HG03066 (cell line): Measurements from ENCODE around the gene RAB18.
"Not testable (repeated sequence)": the region's sequence is repeated elsewhere in the genome, so short reads cannot be mapped to it uniquely, and the experiment has no call there.

Experiments
- ATAC-seq: cut with Tn5 transposase; IDR thresholded peaks from one replicate; pipeline ENCODE4 v1.9.1; 2021; ENCODE audit warnings: low read depth; ENCODE audit not compliant: unreplicated experiment

The RAB18 gene

GRCh38 chr10:27503498-27504006, 552 bp upstream of the RAB18 start:
- ATAC-seq = peak; percentile 0

DNA sequence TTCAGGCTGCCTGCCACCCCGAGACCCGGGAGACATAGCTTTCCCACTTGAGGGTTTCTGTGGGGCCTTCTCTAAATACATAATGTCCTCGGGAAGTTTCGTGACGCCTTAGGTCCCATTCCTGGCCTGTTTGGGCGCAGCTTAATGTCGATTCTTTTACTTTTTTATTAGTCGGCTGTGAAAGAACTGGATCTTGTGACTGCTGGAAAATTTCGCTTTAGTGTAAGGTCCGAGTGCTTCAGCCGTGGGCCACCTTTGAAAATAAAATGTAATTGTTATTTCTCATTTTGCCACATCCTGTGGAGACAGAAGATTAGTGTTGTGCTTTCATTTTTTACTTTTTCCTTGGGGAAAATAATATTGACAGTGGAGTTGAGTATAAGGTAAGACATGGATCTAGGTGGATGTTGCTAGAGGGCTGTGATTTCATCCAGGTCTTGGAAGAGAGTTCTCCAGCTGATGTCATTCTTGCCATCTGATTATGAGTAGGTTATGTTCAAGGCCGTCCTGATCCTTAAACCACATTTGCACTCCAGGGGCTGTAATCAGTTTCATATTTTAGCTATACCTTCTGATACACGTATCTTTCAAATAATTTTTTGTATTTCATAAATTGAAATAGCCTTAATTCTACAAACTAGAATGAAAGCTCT, 830 bp downstream of the RAB18 start:
- no peak for ATAC-seq

DNA sequence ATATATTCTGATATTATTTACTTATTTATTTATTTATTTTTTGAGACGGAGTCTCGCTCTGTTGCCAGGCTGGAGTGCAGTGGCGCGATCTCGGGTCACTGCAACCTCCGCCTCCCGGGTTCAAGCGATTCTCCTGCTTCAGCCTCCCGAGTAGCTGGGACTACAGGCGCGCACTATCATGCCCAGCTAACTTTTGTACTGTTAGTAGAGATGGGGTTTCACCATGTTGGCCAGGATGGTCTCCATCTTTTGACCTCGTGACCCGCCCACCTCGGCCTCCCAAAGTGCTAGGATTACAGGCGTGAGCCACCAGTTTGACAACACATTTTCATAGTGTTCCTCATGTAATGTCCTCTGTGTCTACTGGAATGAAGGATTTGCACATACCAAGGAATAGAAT, 1.4 kb downstream of the RAB18 start:
- ATAC-seq = not testable (repeated sequence)

DNA sequence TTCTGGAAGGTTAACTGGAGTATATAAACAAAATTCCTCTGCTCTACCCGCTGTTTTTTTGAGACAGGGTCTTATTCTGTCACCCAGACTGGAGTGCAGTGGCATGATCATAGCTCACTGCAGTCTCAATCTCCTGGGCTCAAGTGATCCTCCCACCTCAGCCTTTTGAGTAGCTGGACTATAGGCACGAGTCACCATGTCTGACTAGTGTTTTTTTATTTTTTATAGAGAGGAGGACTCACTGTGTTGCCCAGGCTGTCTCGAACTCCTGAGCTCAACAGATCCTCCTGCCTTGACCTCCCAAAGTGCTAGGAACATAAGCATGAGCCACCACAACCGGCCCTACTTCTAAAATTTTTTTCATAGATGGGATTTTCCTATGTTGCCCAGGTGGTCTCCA, 2.2 kb downstream of the RAB18 start:
- no peak for ATAC-seq

DNA sequence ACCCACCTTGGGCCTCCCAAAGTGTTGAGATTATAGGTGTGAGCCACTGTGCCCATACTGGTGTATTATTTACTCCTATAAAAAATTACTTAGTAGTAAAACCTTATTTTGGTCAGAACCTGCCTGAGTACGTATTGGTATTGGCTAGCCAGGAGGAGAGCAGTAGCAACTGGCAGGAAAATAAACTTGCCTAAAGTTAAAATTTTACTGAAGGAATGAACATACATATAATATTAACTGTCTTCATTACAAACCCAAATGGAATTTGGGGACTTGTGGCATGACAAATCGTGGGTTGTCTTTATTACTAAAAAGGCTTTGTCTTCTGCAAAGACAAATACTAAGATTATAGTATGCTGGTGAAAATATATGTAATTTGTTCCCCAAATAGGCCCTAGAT, 8.4 kb downstream of the RAB18 start:
- ATAC-seq = no peak

- no peak for ATAC-seq
Observed at GRCh38 chr10:27513451-27514191, 9.5 kb downstream of the RAB18 start.

GRCh38 chr10:27514243-27514642, 10.1 kb downstream of the RAB18 start:
- ATAC-seq = no peak

DNA sequence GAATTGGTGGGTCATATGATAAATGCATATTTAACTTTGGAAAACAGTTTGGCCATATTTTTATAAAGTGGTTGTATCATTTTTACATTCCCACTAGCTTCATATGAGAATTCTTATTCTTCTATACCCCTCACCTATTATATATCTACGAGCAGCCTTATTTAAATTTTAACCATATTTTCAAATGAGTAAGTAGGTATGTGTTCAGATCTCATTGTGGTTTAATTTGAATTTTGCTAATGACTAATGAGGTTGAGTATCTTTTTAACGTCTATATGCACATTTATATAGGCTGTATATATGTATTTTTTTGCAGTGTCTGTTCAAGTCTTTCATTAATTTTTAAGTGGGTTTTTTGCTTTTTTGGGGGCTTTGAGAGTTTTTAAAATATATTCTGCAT, 14.2 kb downstream of the RAB18 start:
- ATAC-seq = no peak

DNA sequence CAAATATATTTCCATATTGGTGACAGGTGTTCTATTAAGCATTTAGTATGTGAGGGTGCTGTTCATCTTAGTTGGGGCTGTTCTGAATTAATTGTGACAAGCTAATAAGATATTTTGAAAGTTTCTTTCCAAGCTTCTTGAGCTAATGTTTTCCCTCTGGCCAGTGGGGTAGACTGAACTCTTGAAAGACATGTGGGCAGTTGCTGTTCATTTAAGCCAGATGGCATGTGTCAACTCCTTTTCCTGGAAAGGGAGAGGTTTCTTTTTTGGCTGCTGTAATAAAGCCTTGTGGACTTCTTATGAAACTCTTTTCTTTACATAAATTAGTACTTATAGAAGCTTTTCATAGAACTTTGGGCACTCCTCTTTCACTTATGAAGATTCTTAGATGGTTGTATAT, 21.7 kb downstream of the RAB18 start:
- no peak for ATAC-seq

DNA sequence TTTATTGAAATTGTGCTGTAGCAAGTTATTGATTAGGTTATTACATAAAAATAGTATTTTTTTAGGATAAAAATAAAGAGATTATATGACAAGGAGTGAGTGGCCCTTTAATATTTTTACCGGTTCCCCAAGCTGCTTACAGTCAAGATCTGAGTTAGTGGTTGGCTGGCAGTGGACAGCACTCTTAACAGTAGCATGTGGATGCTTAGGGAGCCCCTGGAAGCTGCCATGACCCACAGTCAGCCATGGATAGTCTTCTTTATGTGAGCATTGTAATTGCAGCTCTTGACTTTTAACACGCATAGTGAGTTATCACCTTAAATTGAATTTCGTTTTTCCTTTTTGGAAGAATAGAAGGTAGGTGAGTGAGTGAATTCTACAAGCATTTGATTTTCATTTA, 22.1 kb downstream of the RAB18 start:
- no peak for ATAC-seq

GRCh38 chr10:27527666-27528295, 23.7 kb downstream of the RAB18 start:
- ATAC-seq = no peak

- no peak for ATAC-seq
Observed at GRCh38 chr10:27529010-27529783, 25.1 kb downstream of the RAB18 start.

DNA sequence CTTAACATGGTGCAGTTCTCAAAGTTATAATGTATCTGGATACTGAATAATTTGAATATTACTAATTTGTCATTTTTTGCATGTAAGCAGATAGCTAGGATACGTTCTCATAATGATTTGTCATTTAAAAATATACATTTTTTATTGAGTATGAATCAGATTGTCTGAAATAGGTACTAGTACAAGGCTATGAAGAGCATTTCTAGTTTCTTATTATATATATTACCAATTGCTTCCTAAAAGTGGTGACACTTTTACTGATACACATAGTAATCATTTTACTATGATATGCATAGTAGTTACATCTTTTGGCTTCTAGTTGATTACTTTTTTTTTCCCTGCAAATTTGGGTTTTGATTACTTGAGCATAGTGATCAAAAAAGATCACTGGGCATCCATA, 26.4 kb downstream of the RAB18 start:
- ATAC-seq = no peak

DNA sequence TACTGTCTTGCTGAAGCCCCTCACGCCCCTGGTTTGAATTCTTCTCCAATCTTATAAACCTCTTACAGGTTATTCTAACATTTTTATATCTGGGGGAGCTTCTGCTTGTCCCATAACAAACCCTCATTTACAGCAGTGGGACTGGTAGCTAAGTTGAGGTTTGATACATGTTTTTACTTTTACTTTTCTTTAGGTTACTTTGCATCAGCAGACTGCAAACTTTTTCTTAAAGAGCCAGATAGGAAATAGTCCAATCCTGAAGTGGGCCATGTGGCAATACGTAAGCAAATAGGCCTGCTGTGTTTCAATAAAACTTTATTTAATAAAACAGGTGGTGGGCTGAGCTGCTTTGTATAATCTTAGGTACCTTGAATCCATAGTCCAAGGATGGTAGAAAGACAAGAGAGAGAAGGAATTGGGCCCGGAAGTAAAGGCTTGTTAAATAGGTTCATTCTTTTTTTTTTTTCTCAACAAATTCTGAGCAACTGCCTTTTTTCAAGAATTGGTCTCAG, 27.3 kb downstream of the RAB18 start:
- ATAC-seq = no peak

GRCh38 chr10:27534161-27534700, 30.1 kb downstream of the RAB18 start:
- no peak for ATAC-seq

- no peak for ATAC-seq
Observed at GRCh38 chr10:27535317-27535716, 31.2 kb downstream of the RAB18 start.

DNA sequence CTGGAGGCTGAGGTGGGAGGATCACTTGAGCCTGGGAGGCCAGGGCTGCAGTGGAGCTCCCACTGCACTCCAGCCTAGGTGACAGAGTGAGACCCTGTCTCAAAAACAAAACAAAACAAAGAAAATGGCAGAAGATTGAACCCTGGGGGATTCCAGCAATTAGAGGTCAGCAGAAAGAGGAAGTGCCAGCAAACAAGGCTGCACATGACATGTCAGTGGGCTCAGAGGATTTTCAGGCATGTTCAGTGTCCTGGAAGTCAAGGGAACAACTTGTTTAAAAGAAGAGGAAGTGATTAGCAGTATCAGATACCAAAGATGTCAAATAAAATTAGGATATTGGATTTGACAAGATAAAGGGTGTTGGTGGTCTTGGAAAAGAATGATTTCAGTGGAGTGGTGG, 32.3 kb downstream of the RAB18 start:
- no peak for ATAC-seq

DNA sequence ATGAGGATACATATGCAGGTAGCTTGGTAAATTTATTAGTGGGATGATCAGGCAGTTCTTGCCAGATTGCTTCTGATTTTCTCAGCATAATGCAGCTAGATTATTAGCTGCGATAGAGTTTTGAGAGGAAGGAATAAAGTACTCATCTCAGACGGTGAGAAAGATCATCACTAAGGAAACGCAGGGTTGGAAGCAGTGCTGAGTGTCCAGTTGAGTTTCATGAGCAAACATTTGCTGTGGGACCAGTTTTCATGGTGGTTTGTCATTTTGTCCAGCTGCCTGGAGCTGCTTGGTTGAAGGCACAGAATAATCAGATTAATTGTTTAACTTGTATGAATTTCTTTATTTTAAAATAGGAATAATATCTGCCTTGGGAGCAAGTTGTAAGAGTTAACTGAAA, 33.1 kb downstream of the RAB18 start:
- no peak for ATAC-seq

GRCh38 chr10:27537787-27538186, 33.7 kb downstream of the RAB18 start:
- ATAC-seq = no peak

- ATAC-seq = no peak
Observed at GRCh38 chr10:27540672-27541071, 36.6 kb downstream of the RAB18 start.
